NCI-H1105 treated with DMSO at 0.1 percent for 48 hours (cell line): ENCODE data around the gene KANSL2.
A peak's percentile ranks its signal among the peaks of the same experiment; 100 is the strongest.
"Not testable (repeated sequence)": the region's sequence is repeated elsewhere in the genome, so short reads cannot be mapped to it uniquely, and the experiment has no call there.

Source experiments
- DNase-seq: peaks from one replicate; lab custom pipeline; 2025; lab: John Stamatoyannopoulos, UW

Gene KANSL2

DNA sequence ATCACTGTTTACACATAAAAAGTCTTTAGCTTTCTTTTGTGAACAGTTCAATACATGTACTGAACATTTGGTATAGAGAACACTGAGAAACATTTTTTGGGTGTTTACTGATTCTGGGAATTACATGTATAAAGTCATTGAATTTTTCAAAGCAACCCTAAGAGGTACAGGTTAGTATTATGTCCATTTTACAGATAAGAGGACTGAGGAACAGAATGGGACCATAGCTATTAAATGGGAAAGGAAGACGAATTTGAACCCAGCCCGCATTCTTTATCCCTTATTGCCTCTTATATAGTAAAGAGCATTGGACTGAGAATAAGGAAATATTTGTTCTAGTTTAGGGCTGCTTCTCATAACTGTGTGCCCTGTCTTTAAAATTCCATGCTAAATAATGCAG is 889 bp upstream of the KANSL2 start:
- no peak for DNase-seq

DNA sequence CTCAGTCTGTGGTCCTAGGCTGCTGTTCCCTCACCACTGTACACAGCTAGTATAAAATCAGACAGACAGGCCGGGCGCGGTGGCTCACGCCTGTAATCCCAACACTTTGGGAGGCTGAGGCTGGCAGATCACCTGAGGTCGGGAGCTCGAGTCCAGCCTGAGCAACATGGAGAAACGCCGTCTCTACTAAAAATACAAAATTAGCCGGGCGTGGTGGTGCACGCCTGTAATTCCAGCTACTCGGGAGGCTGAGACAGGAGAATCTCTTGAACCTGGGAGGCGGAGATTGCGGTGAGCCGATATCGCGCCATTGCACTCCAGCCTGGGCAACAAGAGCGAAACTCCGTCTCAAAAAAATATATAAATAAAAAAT is 481 bp upstream of the KANSL2 start:
- DNase-seq: not testable (repeated sequence)

DNA sequence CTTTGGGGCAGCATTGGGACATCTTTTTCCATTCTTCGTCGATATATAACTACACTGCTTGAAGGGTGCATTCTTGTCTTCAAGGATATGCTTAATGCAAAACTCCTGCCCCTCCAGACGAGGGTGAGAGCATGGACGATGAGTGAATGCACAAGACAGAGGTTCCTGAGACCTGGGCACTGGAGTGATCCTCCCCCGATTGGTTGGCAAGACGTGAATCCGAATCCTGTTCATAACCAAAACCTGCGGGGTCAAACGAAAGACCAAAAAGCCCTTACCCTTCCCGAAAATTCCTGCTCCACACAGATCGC is 684 bp downstream of the KANSL2 start:
- peak; percentile 1 for DNase-seq

DNA sequence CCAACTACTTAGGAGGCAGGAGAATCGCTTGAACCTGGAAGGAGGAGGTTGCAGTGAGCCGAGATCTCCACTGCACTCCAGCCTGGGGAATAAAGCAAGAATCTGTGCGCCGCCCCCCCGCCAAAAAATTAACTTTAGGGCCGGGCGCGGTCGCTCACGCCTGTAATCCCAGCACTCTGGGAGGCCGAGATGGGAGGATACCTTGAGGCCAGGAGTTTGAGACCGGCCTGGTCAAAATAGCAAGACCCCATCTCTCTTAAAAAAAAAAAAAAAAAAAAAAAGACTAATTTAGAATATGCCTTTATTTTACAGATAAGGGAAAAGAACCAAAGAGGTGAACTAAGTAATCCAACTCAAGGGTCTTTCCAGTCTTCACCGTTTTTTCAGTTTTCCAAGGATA is 1.2 kb downstream of the KANSL2 start:
- no peak for DNase-seq

DNA sequence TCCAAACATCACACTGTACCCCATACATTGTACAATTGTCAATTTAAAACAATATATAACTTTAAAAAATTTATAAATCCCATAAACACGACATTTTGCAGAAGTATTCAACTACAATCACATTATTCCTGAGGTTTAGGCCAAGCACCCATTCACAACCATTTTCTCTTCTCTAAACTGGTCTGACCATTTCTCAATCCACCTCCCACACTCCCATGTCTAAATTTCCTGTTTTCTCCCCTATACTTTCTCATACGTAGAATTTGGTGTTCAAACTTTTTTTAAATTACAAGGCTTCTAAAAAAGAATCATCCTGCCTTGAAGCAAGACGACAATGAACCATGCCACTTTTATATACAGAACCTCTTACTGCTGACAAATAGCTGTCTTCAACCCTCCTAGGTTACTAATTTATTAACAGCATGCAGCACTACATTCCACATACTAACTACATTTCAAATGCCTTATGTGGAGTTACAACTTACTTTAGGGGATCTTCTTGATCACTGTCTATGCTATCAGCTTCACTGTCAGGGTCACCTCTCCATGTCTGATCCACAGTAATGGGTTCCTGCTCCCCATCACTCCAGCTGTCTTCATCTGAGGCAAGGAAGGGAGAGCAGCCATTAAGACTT is 3.4 kb downstream of the KANSL2 start:
- DNase-seq: no peak

DNA sequence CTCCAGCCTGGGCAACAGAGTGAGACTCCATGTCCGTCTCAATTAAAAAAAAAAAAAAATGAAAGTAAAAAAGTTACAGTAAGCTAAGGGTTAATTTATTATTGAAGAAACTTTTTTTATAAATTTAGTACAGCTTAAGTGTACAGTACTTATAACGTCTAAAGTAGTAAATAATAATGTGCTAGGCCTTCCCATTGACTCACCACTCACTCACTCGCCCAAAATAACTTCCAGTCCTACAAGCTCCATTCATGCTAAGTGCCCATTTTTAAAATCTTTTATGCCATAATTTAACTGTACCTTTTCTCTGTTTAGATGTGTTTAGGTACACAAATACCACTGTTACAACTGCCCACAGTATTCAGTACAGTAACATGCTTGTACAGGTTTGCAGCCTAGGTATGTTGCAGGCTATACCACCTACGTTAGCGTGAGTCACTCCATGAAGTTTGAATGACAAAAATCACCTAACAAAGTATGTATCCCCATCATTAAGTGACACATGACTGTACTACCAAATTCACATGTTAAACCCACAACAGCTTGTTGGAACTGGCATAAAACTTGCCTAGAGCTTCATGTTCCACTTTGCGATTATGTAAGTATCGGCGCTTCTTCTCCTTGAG is 10.7 kb downstream of the KANSL2 start:
- no peak for DNase-seq

DNA sequence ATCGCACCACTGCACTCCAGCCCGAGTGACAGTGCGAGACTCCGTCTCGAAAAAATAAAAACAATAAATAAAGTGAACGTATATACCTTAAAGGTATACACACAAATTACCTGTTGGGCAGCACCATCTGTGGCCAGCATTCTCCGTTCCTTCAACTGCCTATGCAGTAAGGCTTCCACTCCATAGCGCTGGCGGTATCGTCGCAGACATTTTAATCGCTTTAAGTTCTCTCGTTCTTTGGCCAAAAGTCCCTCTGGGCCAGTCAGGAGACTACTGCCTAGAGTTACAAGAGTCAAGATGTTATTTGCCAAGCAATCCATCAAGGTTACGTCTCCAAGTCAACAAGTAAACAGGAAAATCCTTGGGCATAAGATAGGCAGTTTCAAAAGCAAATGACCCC is 13.0 kb downstream of the KANSL2 start:
- DNase-seq: no peak

DNA sequence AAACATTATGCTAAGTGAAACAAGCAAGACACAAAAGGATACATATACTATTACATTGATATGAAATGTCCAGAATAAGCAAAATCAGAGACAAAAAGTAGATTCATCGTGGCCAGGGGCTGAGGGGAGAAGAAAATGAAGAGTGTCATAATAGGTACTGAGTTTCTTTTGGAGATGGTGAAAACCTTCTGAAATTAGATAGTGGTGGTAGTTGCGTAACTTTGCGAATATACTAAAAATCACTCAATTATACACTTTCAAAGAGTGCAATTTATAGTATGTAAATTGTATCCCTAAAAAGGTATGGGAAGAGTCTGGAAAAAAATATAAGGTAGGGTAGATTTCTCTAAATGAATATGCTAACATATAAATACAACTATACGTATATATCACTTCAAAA is 22.2 kb downstream of the KANSL2 start:
- no peak for DNase-seq

DNA sequence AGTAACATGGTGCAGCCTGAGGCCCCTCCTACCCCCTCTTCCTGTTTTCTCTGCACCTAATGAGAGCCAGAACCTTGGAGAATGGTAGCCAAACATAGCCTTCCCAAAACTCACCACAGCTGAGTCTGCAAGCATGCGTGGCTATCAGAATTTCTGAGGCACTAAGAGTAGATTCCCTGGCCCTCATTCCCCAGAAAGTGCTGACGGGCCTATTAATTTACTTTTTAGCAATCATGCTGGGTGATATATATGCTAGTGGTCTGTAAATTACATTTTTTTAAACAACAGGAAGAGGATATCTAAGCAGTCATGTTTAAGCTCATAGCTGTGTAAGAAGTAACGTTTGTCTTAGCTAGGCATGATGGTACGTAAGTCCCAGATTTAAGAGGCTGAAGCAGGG is 30.4 kb downstream of the KANSL2 start:
- no peak for DNase-seq

DNA sequence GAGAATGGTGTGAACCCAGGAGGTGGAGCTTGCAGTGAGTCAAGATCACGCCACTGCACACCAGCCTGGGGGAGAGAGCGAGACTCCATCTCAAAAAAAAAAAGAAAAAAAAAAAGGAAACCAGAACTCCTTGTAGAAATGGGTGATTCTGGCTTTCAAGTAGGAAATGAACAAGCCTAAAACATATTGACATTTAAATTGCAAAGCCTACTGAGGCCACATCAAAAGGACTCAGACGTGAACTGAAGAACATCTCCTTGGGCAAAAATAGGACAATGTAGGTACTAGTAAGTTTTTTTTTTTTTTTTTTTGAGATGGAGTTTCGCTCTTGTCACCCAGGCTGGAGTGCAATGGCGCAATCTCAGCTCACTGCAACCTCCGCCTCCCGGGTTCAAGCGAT is 36.7 kb downstream of the KANSL2 start:
- not testable (repeated sequence) for DNase-seq

DNA sequence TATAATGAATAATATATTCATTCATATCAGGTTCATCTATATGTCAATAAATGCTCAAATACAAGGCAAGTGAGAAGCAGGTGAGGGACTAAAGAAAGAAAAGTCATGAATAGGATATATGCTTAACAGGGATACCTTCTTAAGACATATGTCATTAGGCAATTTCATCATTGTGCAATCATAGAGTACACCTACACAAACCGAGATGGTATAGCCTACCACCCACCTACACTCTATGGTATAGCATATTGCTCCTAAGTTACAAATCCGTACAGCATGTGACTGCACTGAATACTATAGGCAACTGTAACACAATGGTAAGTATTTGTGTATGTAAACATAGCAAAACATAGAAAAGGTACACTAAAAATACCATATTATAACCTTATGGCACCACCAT is 39.0 kb downstream of the KANSL2 start:
- no peak for DNase-seq

DNA sequence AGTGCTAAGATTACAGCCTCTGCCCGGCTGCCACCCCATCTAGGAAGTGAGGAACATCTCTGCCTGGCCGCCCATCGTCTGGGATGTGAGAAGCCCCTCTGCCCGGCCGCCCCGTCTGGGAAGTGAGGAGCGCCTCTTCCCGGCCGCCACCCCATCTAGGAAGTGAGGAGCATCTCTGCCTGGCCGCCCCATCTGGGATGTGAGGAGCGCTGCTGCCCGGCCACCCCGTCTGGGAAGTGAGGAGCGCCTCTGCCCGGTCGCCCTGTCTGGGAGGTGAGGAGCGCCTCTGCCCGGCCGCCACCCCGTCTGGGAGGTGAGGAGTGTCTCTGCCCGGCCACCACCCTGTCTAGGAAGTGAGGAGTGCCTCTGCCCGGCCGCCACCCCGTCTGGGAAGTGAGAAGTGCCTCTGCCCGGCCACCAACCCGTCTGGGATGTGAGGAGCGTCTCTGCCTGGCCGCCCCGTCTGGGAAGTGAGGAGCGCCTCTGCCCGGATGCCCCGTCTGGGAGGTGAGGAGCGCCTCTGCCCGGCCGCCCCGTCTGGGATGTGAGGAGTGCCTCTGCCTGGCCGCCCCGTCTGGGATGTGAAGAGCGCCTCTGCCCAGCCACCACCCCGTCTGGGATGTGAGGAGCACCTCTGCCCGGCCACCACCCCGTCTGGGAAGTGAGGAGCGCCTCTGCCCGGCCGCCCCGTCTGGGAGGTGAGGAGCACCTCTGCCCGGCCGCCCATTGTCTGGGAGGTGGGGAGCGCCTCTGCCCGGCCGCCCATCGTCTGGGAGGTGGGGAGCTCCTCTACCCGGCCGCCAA is 40.1 kb downstream of the KANSL2 start:
- not testable (repeated sequence) for DNase-seq

DNA sequence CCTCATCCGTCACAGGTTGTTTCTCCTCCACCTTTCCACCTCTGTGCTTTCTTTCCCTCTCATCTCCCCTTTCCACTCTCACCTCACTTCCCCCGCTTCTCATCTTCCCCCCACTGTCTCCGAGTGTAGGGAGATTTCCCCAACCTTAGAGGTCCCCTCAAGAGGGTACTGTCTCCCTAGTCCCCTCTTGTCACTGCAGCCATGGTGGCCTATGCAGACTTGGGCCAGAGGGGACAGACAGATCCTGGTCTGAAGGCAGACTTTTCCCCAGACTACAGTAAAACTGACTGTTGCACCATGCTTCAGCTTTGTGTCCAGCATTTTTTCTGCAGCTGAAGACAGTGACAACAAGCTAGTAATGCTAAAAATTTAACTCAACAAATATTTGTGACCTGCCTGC is 41.2 kb downstream of the KANSL2 start:
- DNase-seq: no peak

DNA sequence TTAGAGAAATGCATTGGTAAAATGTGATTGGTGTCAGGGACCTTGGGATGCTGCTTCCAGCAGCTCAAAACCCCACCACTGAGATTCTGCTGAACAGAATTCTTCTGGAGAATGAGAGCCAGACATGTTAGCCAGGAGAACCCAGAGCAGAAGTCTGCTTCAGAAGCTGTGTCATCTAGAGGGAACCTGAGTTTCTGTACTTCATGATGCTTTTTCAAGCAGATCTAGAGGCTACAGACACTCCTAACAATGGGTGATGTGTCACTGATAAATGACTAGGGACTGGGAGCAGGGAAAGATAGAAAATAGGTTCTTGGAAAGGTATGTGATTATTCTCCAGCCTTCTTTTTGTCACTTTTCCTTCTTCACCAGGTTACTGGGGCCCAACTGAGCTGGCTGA is 41.6 kb downstream of the KANSL2 start:
- no peak for DNase-seq

DNA sequence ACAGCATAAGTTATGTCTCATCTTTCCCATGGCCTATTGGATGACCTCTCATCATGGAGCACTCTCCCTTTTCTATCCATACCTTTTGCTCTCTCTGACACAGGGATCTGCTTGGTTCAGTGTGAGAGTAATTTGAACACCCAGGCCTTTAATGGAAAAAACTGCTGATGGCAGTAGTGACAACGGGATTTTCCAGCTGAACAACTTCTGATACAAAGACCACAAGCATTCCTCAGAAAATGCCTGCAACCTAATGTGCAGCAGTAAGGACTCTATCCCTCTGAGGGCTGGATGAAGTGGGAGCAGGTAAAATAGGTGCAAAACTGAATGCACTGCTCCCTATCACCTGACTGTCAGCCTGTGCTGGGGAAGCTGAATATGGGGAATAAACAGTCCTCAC is 51.0 kb downstream of the KANSL2 start:
- no peak for DNase-seq

DNA sequence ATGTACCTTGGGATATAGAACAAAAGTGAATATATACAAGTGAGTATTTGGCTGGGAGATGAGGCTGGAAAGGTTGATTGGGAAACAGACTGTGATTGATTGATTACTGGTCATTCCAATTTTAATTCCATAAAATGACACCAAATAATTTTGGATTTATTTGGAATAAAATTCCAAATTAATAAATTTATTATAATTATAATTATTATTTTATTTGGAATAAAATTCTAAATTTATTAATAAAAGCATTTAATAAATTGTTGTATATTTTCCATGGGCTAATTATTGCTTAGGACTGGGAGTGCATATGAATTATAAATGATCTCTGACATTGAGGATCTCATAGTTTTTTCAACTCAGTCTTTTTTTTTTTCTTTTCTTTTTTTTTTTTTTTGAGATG is 51.7 kb downstream of the KANSL2 start:
- no peak for DNase-seq

DNA sequence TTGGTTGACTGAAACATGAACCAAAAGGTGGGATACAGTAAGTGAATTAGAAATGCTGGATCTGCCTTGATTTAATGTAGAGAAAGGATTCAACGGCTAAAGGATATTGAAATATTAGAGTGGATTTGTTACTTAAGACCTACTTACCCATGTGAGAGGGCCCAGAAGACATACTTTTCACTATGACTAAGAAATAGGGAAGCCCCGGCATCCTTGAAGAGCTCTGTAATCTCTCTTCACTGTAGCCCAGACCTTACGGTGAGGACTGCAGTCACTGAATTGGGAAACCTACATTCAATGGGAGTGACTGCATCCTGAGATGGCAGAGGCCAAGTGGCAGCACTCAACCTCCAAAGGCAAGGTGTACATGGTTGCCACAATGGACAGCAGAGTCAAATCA is 52.5 kb downstream of the KANSL2 start:
- DNase-seq: no peak

DNA sequence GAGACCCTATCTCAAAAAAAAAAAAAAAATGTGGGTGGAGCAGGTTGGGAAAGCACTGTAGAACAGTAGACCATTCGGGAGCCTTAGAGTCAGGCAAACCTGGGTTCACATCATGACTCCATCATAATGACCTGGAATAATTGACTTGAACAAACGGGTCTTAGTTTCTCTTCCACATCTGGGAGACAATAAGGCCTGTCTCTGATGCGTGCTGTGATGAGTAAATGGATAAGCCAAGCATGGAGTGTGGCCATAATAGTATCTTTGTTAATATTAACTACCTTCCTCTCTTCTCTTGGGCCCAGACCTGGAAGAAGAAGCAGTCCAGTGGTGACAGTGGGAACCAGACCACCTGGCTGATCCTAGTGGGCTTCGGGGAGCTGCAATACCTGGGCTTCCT is 54.5 kb downstream of the KANSL2 start:
- no peak for DNase-seq

DNA sequence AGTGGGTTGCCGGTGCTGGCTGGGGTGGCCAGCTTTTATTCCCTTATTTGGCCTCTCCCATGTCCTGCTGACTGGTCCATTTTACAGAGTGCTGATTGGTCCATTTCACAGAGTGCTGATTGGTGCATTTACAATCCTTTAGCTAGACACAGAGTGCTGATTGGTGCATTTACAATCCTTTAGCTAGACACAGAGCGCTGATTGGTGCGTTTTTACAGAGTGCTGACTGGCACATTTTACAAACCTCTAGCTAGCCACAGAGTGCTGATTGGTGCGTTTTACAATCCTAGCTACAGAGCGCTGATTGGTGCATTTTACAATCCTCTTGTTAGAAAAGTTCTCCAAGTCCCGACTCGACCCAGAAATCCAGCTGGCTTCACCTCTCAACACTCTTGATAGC is 59.0 kb downstream of the KANSL2 start:
- DNase-seq: not testable (repeated sequence)

DNA sequence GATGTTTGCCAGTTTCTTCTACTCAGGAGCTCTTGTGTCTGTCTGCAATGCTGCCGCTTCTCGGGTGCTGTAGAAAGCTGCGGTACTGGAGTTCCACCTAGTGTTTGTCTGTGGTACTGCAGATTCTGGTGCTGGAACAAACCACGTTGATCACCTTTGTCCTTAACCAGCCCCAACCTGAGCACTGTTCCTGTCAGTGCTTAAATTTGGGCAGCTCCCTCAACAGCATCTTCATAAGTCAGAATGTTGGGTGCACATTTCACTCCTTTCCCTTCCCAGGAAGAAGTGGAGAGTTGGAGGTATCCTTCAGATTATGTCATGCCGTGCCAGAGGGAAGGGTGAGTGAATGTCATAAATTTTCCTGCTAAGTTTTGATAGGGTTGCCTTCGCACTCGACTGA is 63.5 kb downstream of the KANSL2 start:
- peak; percentile 74 for DNase-seq

DNA sequence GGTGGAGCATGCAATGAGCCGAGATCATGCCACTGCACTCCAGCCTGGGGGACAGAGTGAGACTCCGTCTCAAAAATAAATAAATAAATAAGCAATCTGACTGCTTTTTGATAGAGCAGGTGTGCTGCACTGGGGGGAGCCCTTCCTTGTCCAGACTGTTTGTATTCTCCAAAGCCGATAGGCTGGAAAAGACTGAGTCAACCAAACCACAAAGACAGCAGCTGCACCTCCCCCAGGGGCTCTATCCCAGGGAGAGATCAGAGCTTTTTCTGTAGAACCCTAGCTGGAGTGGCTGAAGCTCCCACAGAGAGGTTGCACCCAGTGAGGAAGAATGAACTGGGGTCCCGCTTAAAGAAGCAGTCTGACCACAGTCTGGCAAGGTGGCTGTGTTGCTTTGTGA is 66.4 kb downstream of the KANSL2 start:
- no peak for DNase-seq

DNA sequence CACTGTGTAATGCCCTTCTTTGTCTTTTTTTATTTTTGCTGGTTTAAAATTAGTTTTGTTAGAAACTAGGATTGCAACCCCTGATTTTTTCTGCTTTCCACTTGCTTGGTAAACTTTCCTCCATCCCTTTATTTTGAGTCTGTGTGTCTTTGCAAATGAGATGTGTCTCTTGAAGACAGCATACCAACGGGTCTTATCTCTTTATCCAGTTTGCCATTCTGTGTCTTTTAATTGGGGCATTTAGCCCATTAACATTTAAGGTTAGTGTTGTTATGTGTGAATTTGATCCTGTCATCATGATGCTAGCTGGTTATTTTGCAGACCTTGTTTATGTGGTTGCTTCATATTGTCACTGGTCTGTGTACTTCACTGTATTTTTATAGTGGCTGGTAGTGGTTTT is 68.7 kb downstream of the KANSL2 start:
- no peak for DNase-seq
